Endothelial cell of umbilical vein (primary cell): ENCODE results near the gene TRMO. TPM values are rescaled to one million over a fixed set of nuclear protein-coding genes. Genes with fewer than 3 reads are reported as not detected.

Experiments used
- BruUV-seq: library from RNA; stranded (reverse); fragments of 400-500 nt; replicated peaks from 2 replicates; lab custom pipeline; 2021; lab: Mats Ljungman, UMichigan
- CTCF ChIA-PET: fragments of 300-600, 350-600 bp; sonication (Branson Sonifier 250); formaldehyde crosslinking; loops from one replicate; lab custom pipeline; 2021; ENCODE audit warnings: antibody characterized with exemption, inconsistent platforms; lab: Charles Lee
- POLR2A ChIA-PET: fragments of 300-600, 350-600 bp; sonication (Branson Sonifier 250); formaldehyde crosslinking; loops from one replicate; lab custom pipeline; 2021; ENCODE audit warnings: antibody characterized with exemption, inconsistent platforms; lab: Charles Lee
- DNase-seq: peaks from one replicate; pipeline ENCODE4 v3.0.0-alpha.2; 2011; ENCODE audit warnings: low read depth, low spot score
- FAIRE-seq: peaks from 2 replicates; lab custom pipeline; 2011; peaks lifted over from hg19 to GRCh38; lab: Jason Lieb, UNC
- H2AFZ ChIP-seq: 2 replicates; pipeline ENCODE4 v1.6.0; 2012; ENCODE audit warnings: low read depth, low read length, control low read depth, inconsistent platforms
- H3K27ac ChIP-seq: 2 replicates; pipeline ENCODE4 v1.5.1; 2011; ENCODE audit warnings: low read depth, mild to moderate bottlenecking, control low read depth, low read length, moderate library complexity; ENCODE audit not compliant: insufficient read depth
- H3K27me3 ChIP-seq, 2 experiments: 2 replicates each; pipeline versions ENCODE4 v1.6.0 to v1.6.1; 2011; ENCODE audit warnings: low read length in 2 of 2, mixed read lengths in 1 of 2; ENCODE audit not compliant: control insufficient read depth in 2 of 2, insufficient read depth in 2 of 2
- H3K36me3 ChIP-seq, 2 experiments: 2 replicates in 1 of 2; 3 replicates in 1 of 2; pipeline ENCODE4 v1.5.1; 2011; ENCODE audit warnings: low read length in 2 of 2, mild to moderate bottlenecking in 1 of 2, moderate library complexity in 1 of 2; ENCODE audit not compliant: control insufficient read depth in 2 of 2, insufficient read depth in 2 of 2; ENCODE audit errors: extremely low read depth in 1 of 2
- H3K4me1 ChIP-seq: 3 replicates; pipeline ENCODE4 v1.5.1; 2011; ENCODE audit warnings: mild to moderate bottlenecking, low read length; ENCODE audit not compliant: control insufficient read depth, insufficient read depth; ENCODE audit errors: extremely low read depth
- H3K4me2 ChIP-seq: 2 replicates; pipeline ENCODE4 v1.6.1; 2011; ENCODE audit warnings: low read length, control low read depth, mixed read lengths; ENCODE audit not compliant: insufficient read depth
- H3K4me3 ChIP-seq, 3 experiments: fragments of 200-600 bp in 1 of 3; sonication (generic), shearing (Covaris generic) in 1 of 3; replicated peaks in 1 of 3; 2 replicates each; pipeline ENCODE4 v1.5.1; 2011 to 2016; ENCODE audit warnings: control low read depth in 3 of 3, low read length in 3 of 3, mild to moderate bottlenecking in 2 of 3, inconsistent platforms in 1 of 3, low read depth in 1 of 3, moderate library complexity in 1 of 3; ENCODE audit not compliant: insufficient read depth in 1 of 3
- H3K79me2 ChIP-seq: 2 replicates; pipeline ENCODE4 v1.6.0; 2012; ENCODE audit warnings: low read length, inconsistent platforms; ENCODE audit not compliant: control insufficient read depth, insufficient read depth
- H3K9ac ChIP-seq: replicated peaks from 2 replicates; pipeline ENCODE3; 2011; ENCODE audit warnings: low read length, control low read depth; ENCODE audit not compliant: insufficient read depth; ENCODE audit errors: extremely low read depth
- H3K9me1 ChIP-seq: replicated peaks from 3 replicates; pipeline ENCODE4 v1.6.0; 2011; ENCODE audit warnings: mild to moderate bottlenecking, low read length; ENCODE audit not compliant: control insufficient read depth, insufficient read depth; ENCODE audit errors: extremely low read depth
- H3K9me3 ChIP-seq: replicated peaks from 2 replicates; pipeline ENCODE4 v1.5.1; 2012; ENCODE audit warnings: low read length, inconsistent platforms; ENCODE audit not compliant: control insufficient read depth, insufficient read depth
- H4K20me1 ChIP-seq: replicated peaks from 2 replicates; pipeline ENCODE3; 2011; ENCODE audit warnings: mild to moderate bottlenecking, low read length; ENCODE audit not compliant: control insufficient read depth, insufficient read depth; ENCODE audit errors: extremely low read depth
- GATA2 ChIP-seq: IDR thresholded peaks from 2 replicates; pipeline ENCODE4 v1.7.0; 2011; ENCODE audit warnings: low read depth, mild to moderate bottlenecking, moderate library complexity, mixed read lengths, low read length; ENCODE audit not compliant: insufficient read length, insufficient read depth
- JUN ChIP-seq: IDR thresholded peaks from 2 replicates; pipeline ENCODE4 v1.6.1; 2011; ENCODE audit warnings: borderline replicate concordance, low read depth; ENCODE audit not compliant: insufficient read length, insufficient read depth
- MYC ChIP-seq: IDR thresholded peaks from one replicate; pipeline ENCODE4 v1.6.1; 2011; ENCODE audit warnings: mild to moderate bottlenecking, low read depth, low read length
- POLR2A ChIP-seq: IDR thresholded peaks from 2 replicates; pipeline ENCODE4 v1.6.1; 2012; ENCODE audit warnings: low read depth, mild to moderate bottlenecking, control low read depth, low read length
- POLR2AphosphoS5 ChIP-seq: IDR thresholded peaks from 2 replicates; pipeline ENCODE4 v1.6.1; 2012; ENCODE audit warnings: low read depth, mild to moderate bottlenecking, control low read depth, low read length, moderate library complexity; ENCODE audit not compliant: insufficient read depth
- dilution Hi-C: fragments of 300-500 bp; cut with MboI; formaldehyde crosslinking; loops from one replicate; pipeline ENCODE4 v1.15.0; 2019; ENCODE audit warnings: low sequenced_read_pairs; ENCODE audit not compliant: extremely low pct_ligation_motif_present
- intact Hi-C: fragments of 100-400 bp; cut with micrococcal nuclease; formaldehyde crosslinking; loops from one replicate; pipeline ENCODE4 v1.10.0; 2022
- polyA plus RNA-seq, 4 experiments: library from polyadenylated mRNA; depleted of rRNA in 3 of 4; stranded (reverse) in 3 of 4; unstranded in 1 of 4; fragments of >200 nt; gene quantifications; 2 replicates each; pipeline versions ENCODE4 v1.2.1 to v1.2.3, GENCODE V29; 2011 to 2012; ENCODE audit warnings: missing spikeins in 1 of 4
- total RNA-seq: library from RNA; stranded (reverse); gene quantifications from 2 replicates; pipeline ENCODE4 v1.2.3, GENCODE V29; 2021
- TF ChIP-seq, protein P1 (sequence below), 2 donors: IDR thresholded peaks; 1 replicate in 1 of 2; 2 replicates in 1 of 2; pipeline ENCODE4 v1.5.1; 2011; ENCODE audit warnings: low read length in 2 of 2, mild to moderate bottlenecking in 2 of 2, moderate library complexity in 2 of 2, control low read depth in 1 of 2, inconsistent platforms in 1 of 2, low read depth in 1 of 2; ENCODE audit not compliant: insufficient read depth in 1 of 2; ENCODE audit errors: extremely low read depth in 1 of 2
- TF ChIP-seq, protein P2 (sequence below): IDR thresholded peaks from 2 replicates; pipeline ENCODE4 v1.6.1; 2011; ENCODE audit not compliant: insufficient read depth, insufficient read length

Gene TRMO
- total and polyA plus RNA-seq, 2 donors (not counting 3 experiments of a cell fraction or from before 2014, with no cell fraction given) = 10.1 to 11.9 TPM

DNA sequence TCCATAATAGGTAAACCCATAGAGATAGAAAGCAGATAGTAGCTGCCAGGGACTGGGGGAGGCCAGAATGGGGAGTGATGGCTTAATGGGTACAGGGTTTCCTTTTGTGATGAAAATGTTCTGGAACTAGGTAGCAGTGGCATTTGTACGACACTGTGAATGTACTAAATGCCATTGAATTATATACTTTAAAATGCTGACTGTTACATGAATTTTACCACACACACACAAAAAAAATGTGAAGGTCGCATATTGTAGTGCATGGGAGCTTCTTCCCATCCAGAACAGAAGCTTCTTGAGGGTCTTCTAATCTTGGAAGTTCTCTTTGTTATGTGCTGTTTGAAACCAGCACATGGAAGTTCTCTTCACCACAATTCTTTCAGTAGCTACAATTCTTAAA is 40.9 kb upstream of the TRMO start:
- no peaks in the 10 kb centered on the region for H3K79me2 ChIP-seq
- CTCF ChIA-PET = interaction anchor here (0.6 to 1.9 kb wide), 4 partner anchors 19 to 73 kb away, joined by 3 to 8 read pairs (median 4); partner anchors contain the start of gene ANP32B
- no peak overlapping the region for H3K9ac ChIP-seq
- intact Hi-C loops = no loop called here
- no peak overlapping the region for H3K27ac ChIP-seq
- FAIRE-seq (no peak), DNase-seq (no peak)
- H3K9me1 ChIP-seq = no peaks in the 10 kb centered on the region
- no peaks in the 10 kb centered on the region for H4K20me1 ChIP-seq
- no peaks in the 10 kb centered on the region for H3K9me3 ChIP-seq
- no TSS peak for BruUV-seq
- H3K27me3 ChIP-seq = peaks cover 11 to 22% of the 10 kb centered on the region in 2 experiments
- dilution Hi-C loops = no loop called here
- no peak overlapping the region for H3K4me3 ChIP-seq
- no peaks in the 10 kb centered on the region for H3K4me1 ChIP-seq
- H3K4me2 ChIP-seq = no peak overlapping the region
- POLR2A ChIA-PET = no interaction called here
- TF ChIP-seq POLR2AphosphoS5 (no peak), GATA2 (no peak), JUN (no peak), MYC (no peak), POLR2A (no peak)
- TF ChIP-seq, protein P1, sequence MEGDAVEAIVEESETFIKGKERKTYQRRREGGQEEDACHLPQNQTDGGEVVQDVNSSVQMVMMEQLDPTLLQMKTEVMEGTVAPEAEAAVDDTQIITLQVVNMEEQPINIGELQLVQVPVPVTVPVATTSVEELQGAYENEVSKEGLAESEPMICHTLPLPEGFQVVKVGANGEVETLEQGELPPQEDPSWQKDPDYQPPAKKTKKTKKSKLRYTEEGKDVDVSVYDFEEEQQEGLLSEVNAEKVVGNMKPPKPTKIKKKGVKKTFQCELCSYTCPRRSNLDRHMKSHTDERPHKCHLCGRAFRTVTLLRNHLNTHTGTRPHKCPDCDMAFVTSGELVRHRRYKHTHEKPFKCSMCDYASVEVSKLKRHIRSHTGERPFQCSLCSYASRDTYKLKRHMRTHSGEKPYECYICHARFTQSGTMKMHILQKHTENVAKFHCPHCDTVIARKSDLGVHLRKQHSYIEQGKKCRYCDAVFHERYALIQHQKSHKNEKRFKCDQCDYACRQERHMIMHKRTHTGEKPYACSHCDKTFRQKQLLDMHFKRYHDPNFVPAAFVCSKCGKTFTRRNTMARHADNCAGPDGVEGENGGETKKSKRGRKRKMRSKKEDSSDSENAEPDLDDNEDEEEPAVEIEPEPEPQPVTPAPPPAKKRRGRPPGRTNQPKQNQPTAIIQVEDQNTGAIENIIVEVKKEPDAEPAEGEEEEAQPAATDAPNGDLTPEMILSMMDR (IDR thresholded peaks at IDR 0.05; ENCODE audit: extremely low read depth in 1 of 2, insufficient read depth in 1 of 2, low read depth in 1 of 2, low read length in 2 of 2) = no peak
- TF ChIP-seq, protein P2, sequence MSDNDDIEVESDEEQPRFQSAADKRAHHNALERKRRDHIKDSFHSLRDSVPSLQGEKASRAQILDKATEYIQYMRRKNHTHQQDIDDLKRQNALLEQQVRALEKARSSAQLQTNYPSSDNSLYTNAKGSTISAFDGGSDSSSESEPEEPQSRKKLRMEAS = no peak
- no peaks in the 10 kb centered on the region for H3K36me3 ChIP-seq
- H2AFZ ChIP-seq = no peak overlapping the region
